ENCODE measurements around the gene C1orf159.

C1orf159 gene

DNA sequence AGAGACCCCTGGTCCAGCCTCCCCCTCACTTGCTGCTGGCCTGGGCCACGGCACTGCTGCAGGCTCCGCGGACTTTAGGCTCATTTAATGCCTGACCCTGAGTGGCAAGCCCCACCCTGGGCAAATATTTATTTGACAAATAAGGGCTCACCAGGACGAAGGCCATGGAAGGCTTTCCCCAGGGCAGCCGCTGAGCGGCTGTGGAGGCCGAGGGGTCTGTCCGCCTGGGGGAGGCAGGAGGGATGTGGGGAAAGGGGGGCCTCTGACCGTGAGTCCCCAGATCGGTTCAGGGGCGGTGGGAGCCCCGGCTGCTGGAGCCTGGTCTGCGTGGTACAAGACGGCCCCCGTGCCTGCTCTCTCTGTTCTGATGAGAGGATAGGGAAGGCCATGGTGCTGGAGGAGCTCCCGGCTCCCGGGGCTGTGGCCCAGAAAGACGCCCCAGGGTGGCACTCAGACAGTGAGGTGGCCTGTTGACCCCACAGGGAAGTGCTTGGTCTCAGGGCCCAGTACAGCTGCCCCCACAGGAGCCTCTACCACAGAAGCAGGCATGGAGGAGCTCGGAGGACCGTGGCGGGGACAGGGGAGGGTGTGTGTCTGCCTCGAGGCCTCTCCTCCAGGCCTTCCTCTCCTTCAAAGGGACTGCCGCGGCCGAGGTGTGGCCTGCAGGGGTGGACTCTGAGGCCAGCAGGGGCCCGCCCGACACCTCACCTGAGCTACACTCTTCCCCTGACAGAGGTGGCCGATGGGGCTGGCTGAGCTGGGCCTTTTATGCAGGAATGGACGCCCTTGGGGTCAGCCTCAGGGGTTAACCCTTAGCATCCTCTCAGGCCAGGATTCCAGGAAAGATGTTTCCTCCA, 9.1 kb upstream of the C1orf159 start:
- no peak for TF ChIP-seq EZH2 (IDR thresholded peaks at IDR 0.05; ENCODE audit: borderline replicate concordance, low read depth, low read length, severe bottlenecking)
- TF ChIP-seq, protein P1, sequence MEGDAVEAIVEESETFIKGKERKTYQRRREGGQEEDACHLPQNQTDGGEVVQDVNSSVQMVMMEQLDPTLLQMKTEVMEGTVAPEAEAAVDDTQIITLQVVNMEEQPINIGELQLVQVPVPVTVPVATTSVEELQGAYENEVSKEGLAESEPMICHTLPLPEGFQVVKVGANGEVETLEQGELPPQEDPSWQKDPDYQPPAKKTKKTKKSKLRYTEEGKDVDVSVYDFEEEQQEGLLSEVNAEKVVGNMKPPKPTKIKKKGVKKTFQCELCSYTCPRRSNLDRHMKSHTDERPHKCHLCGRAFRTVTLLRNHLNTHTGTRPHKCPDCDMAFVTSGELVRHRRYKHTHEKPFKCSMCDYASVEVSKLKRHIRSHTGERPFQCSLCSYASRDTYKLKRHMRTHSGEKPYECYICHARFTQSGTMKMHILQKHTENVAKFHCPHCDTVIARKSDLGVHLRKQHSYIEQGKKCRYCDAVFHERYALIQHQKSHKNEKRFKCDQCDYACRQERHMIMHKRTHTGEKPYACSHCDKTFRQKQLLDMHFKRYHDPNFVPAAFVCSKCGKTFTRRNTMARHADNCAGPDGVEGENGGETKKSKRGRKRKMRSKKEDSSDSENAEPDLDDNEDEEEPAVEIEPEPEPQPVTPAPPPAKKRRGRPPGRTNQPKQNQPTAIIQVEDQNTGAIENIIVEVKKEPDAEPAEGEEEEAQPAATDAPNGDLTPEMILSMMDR (IDR thresholded peaks at IDR 0.05; ENCODE audit: borderline replicate concordance, extremely low read depth, low read length, poor library complexity, severe bottlenecking): no peak
- H3K27ac ChIP-seq (ENCODE audit: low read length): no peak overlapping the region
- H3K27me3 ChIP-seq (ENCODE audit: insufficient read depth, low read length, poor library complexity): no peaks in the 10 kb centered on the region
- H3K4me3 ChIP-seq (ENCODE audit: low read depth in 1 of 2, low read length in 2 of 2): no peak overlapping the region
- H3K9ac ChIP-seq (ENCODE audit: low read depth, low read length): no peak overlapping the region
- no peaks in the 10 kb centered on the region for H3K79me2 ChIP-seq (ENCODE audit: insufficient read depth, low read length)
- DNase-seq (no peak), ATAC-seq (ENCODE audit: insufficient read depth, low read depth) (no peak)
- H3K36me3 ChIP-seq (ENCODE audit: insufficient read depth, low read length): no peaks in the 10 kb centered on the region
- no peaks in the 10 kb centered on the region for H3K9me3 ChIP-seq (ENCODE audit: insufficient read depth, low read length, severe bottlenecking)
- H4K20me1 ChIP-seq (ENCODE audit: insufficient read depth, low read length): peaks cover 15% of the 10 kb centered on the region
- no peak overlapping the region for H3K4me2 ChIP-seq (ENCODE audit: insufficient read depth, low read length)
- H3K4me1 ChIP-seq (ENCODE audit: insufficient read depth, low read length): peaks cover 4% of the 10 kb centered on the region; the same call in 1 of the 2 replicates
- H2AFZ ChIP-seq (ENCODE audit: low read depth, low read length): no peak overlapping the region

DNA sequence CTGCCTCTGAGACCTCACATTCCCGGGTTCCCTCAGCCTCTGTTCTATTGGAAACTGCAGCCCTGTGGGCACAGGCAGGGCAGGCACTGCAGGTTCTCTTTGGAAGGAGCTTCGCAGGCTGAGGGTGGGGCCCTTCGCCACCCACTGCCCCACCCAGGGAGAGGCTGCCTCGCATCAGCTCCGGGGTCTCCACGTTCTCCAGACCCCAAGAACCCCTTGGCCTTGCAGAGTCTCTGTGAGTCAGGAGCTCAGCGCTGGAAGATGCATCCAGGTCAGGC, 8.6 kb upstream of the C1orf159 start:
- Histone ChIP-seq H3K4me2 (ENCODE audit: insufficient read depth, low read length) (no peak overlapping the region), H3K4me3 (ENCODE audit: low read depth in 1 of 2, low read length in 2 of 2) (no peak overlapping the region), H2AFZ (ENCODE audit: low read depth, low read length) (no peak overlapping the region), H3K27me3 (ENCODE audit: insufficient read depth, low read length, poor library complexity) (no peaks in the 10 kb centered on the region), H3K4me1 (ENCODE audit: insufficient read depth, low read length) (peaks cover 4% of the 10 kb centered on the region; the same call in 1 of the 2 replicates), H3K9ac (ENCODE audit: low read depth, low read length) (no peak overlapping the region), H3K79me2 (ENCODE audit: insufficient read depth, low read length) (no peaks in the 10 kb centered on the region), H4K20me1 (ENCODE audit: insufficient read depth, low read length) (peaks cover 15% of the 10 kb centered on the region), H3K9me3 (ENCODE audit: insufficient read depth, low read length, severe bottlenecking) (no peaks in the 10 kb centered on the region), H3K27ac (ENCODE audit: low read length) (no peak overlapping the region), H3K36me3 (ENCODE audit: insufficient read depth, low read length) (no peaks in the 10 kb centered on the region)
- ATAC-seq (ENCODE audit: insufficient read depth, low read depth) (no peak), DNase-seq (no peak)
- TF ChIP-seq, protein P1 (IDR thresholded peaks at IDR 0.05; ENCODE audit: borderline replicate concordance, extremely low read depth, low read length, poor library complexity, severe bottlenecking): no peak
- TF ChIP-seq EZH2 (IDR thresholded peaks at IDR 0.05; ENCODE audit: borderline replicate concordance, low read depth, low read length, severe bottlenecking): no peak

DNA sequence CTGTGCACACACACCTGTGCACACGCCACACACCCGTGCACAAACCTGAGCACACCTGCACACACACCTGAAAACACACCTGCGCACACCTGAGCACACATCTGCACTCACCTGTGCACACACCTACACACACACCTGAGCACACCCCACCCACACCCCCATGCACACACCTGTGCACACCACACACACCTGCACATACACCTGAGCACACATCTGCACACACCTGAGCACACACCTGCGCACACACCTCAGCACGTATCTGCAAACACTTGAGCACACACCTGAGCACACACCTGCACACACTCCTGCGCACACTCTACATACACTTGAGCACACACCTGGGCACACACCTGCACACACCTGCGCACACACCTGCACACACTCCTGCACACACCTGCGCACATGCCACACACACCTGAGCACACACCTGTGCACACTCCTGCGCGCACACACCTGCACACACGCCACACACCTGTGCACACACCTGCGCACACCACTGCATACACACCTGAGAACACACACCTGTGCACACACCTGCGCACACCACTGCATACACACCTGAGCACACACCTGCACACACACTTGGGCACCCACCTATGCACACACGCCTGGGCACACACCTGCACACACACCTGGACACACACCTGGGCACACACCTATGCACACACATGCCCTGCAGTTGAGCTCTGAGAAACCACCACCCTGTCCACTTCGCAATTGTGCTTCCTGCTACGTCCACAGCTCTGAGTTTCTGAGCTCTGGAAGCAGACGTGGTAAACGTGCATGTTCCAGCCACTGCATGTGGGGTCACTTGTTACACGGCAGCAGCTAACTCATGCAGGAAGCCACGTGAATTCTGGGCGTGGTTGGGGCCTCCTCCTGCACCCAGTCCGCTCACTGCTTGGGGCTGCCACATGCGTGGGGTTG, 8.0 kb upstream of the C1orf159 start:
- H3K36me3 ChIP-seq (ENCODE audit: insufficient read depth, low read length): no peaks in the 10 kb centered on the region
- H3K4me3 ChIP-seq (ENCODE audit: low read depth in 1 of 2, low read length in 2 of 2): no peak overlapping the region
- H3K27ac ChIP-seq (ENCODE audit: low read length): no peak overlapping the region
- H3K27me3 ChIP-seq (ENCODE audit: insufficient read depth, low read length, poor library complexity): no peaks in the 10 kb centered on the region
- no peak overlapping the region for H3K4me2 ChIP-seq (ENCODE audit: insufficient read depth, low read length)
- peaks cover 4% of the 10 kb centered on the region; the same call in 1 of the 2 replicates for H3K4me1 ChIP-seq (ENCODE audit: insufficient read depth, low read length)
- no peak overlapping the region for H2AFZ ChIP-seq (ENCODE audit: low read depth, low read length)
- no peaks in the 10 kb centered on the region for H3K9me3 ChIP-seq (ENCODE audit: insufficient read depth, low read length, severe bottlenecking)
- peaks cover 15% of the 10 kb centered on the region for H4K20me1 ChIP-seq (ENCODE audit: insufficient read depth, low read length)
- no peak overlapping the region for H3K9ac ChIP-seq (ENCODE audit: low read depth, low read length)
- no peak for TF ChIP-seq EZH2 (IDR thresholded peaks at IDR 0.05; ENCODE audit: borderline replicate concordance, low read depth, low read length, severe bottlenecking)
- TF ChIP-seq, protein P1 (IDR thresholded peaks at IDR 0.05; ENCODE audit: borderline replicate concordance, extremely low read depth, low read length, poor library complexity, severe bottlenecking): no peak
- H3K79me2 ChIP-seq (ENCODE audit: insufficient read depth, low read length): no peaks in the 10 kb centered on the region
- DNase-seq (peak; percentile 51), ATAC-seq (ENCODE audit: insufficient read depth, low read depth) (no peak)

Measured in DND-41 (cell line).